ENCODE measurements around the gene COL4A1.

DNA sequence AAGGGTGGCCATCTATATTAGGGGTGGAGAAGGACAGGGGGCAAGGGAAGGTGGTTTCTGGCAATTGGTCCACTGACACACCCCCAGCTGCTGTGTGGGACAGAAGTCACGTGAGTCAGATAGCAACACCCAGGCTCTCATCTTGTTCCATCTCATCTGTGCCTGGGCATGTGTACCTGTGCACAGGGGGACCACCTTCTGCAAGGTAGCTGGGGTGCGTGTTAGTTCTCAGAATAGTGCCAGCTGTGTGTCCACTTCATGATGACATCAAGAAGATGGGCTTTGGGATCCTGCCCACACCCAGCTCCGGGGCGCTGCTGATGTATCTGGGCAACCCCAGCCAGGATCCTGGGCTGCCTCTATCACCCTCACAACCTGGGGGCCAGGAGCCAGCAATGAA, 38.7 kb upstream of the COL4A1 start:
- no peak for TF ChIP-seq LEF1 (IDR thresholded peaks at IDR 0.05; ENCODE audit: borderline replicate concordance)
- no peak for TF ChIP-seq SP1 (IDR thresholded peaks at IDR 0.05)
- TF ChIP-seq SUZ12 (IDR thresholded peaks at IDR 0.05) = no peak
- TF ChIP-seq NFRKB (IDR thresholded peaks at IDR 0.05) = no peak
- no peak for TF ChIP-seq CTBP1 (IDR thresholded peaks at IDR 0.05; ENCODE audit: borderline replicate concordance)
- no peak for TF ChIP-seq ARNT (IDR thresholded peaks at IDR 0.05)
- TF ChIP-seq FOXA1 (IDR thresholded peaks at IDR 0.05) = no peak
- no peak for TF ChIP-seq BHLHE40 (IDR thresholded peaks at IDR 0.05; ENCODE audit: borderline replicate concordance)
- TF ChIP-seq HDGF (IDR thresholded peaks at IDR 0.05; ENCODE audit: borderline replicate concordance) = no peak
- no peak for TF ChIP-seq ZNF384 (IDR thresholded peaks at IDR 0.05)
- no peak for TF ChIP-seq FOXK2 (IDR thresholded peaks at IDR 0.05)
- TF ChIP-seq FOXM1 (IDR thresholded peaks at IDR 0.05; ENCODE audit: borderline replicate concordance) = no peak

Measured in HEK293T (cell line).